Endothelial cell (in vitro differentiated cells): Measurements from ENCODE around the gene DENND1A. TPM values are rescaled to one million over a fixed set of nuclear protein-coding genes. Genes with fewer than 3 reads are reported as not detected.

Experiments used
- DNase-seq: peaks from one replicate; pipeline ENCODE4 v3.0.0; 2021; ENCODE audit warnings: low spot score
- H3K27ac Mint-ChIP-seq: one replicate; pipeline ENCODE4 v1.8.0; 2021; ENCODE audit warnings: mixed read lengths, inconsistent platforms; ENCODE audit not compliant: unreplicated experiment
- H3K27me3 Mint-ChIP-seq: one replicate; pipeline ENCODE4 v1.8.0; 2021; ENCODE audit warnings: mild to moderate bottlenecking, moderate library complexity, mixed read lengths, inconsistent platforms; ENCODE audit not compliant: unreplicated experiment
- H3K36me3 Mint-ChIP-seq: one replicate; pipeline ENCODE4 v1.8.0; 2021; ENCODE audit warnings: mild to moderate bottlenecking, low read depth, mixed read lengths, inconsistent platforms; ENCODE audit not compliant: unreplicated experiment
- H3K4me1 Mint-ChIP-seq: one replicate; pipeline ENCODE4 v1.8.0; 2021; ENCODE audit warnings: mild to moderate bottlenecking, mixed read lengths, inconsistent platforms; ENCODE audit not compliant: unreplicated experiment
- H3K4me3 Mint-ChIP-seq: one replicate; pipeline ENCODE4 v1.8.0; 2021; ENCODE audit warnings: mild to moderate bottlenecking, mixed read lengths, inconsistent platforms; ENCODE audit not compliant: unreplicated experiment
- H3K9me3 Mint-ChIP-seq: one replicate; pipeline ENCODE4 v1.8.0; 2021; ENCODE audit warnings: mixed read lengths, inconsistent platforms; ENCODE audit not compliant: unreplicated experiment
- CTCF ChIP-seq: fragments of 200-600 bp; sonication (generic); IDR thresholded peaks from one replicate; pipeline ENCODE4 v1.5.0; 2021; ENCODE audit warnings: antibody characterized with exemption; ENCODE audit not compliant: unreplicated experiment
- total RNA-seq: library from RNA; stranded (reverse); fragmentation: NEBNext Ultra II Directional; extraction: Animal tissue kit (Norgen Biotek cat#: 25700); gene quantifications from one replicate; pipeline ENCODE4 v1.2.1, GENCODE V29; 2021; ENCODE audit not compliant: unreplicated experiment

The DENND1A gene
- total RNA-seq, 1 donor from 2014 or later: 14.1 TPM

DNA sequence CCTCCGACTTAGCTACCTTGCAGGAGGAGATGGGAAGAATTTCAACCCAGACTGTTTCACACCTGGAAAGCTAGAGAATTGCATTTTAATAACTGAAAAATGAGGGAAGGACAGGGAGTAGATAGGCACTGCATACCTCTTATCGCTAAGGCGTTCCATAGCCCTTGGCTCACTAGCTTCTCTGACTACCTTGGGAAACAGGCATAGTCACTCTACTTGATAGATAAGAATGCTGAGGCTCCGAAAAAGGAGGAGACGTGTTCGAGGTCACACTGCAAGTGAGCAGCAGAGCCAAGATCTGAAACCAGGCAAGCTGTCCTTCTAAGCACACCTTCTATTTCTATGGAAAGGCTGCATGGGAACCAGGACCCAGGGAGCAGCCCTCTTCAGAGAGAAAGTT is 405.1 kb downstream of the DENND1A start:
- no peak overlapping the region for H3K4me3 Mint-ChIP-seq
- H3K27me3 Mint-ChIP-seq: no peaks in the 10 kb centered on the region
- DNase-seq: no peak
- TF ChIP-seq CTCF: no peak
- no peaks in the 10 kb centered on the region for H3K36me3 Mint-ChIP-seq
- no peaks in the 10 kb centered on the region for H3K9me3 Mint-ChIP-seq
- H3K4me1 Mint-ChIP-seq: no peaks in the 10 kb centered on the region
- H3K27ac Mint-ChIP-seq: no peak overlapping the region

DNA sequence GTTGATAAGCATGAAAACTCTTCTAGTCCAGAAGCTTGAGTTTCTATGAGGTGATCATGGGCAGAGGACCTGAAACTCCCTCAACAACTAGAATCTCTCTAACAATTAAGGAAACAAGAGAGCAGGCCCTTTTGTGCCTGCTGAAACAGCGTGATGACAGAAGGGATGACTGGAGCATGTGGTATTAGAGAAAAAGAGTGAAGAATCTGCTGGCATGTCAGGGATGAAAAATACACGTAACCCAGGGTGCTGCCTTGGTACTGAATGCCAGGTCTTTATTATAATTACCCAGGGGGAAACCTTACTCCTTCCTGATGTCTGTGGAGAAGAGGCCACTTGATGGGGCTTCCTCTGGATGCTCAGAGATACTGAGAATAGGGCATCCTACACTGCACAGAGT is 406.1 kb downstream of the DENND1A start:
- Mint-ChIP-seq H3K9me3 (no peaks in the 10 kb centered on the region), H3K27ac (no peak overlapping the region)

GRCh38 chr9:123523001-123523400 is 406.9 kb downstream of the DENND1A start:
- Mint-ChIP-seq H3K36me3 (no peaks in the 10 kb centered on the region), H3K9me3 (no peaks in the 10 kb centered on the region), H3K4me3 (no peak overlapping the region), H3K27me3 (no peaks in the 10 kb centered on the region), H3K4me1 (no peaks in the 10 kb centered on the region), H3K27ac (no peak overlapping the region)
- TF ChIP-seq CTCF: no peak
- DNase-seq: no peak

More for the DNA sequence above, 406.1 kb downstream of the DENND1A start:
- H3K4me1 Mint-ChIP-seq: no peaks in the 10 kb centered on the region
- DNase-seq: no peak
- H3K36me3 Mint-ChIP-seq: no peaks in the 10 kb centered on the region
- no peak for TF ChIP-seq CTCF
- no peak overlapping the region for H3K4me3 Mint-ChIP-seq
- H3K27me3 Mint-ChIP-seq: no peaks in the 10 kb centered on the region

- H3K27me3 Mint-ChIP-seq: no peaks in the 10 kb centered on the region
- no peaks in the 10 kb centered on the region for H3K4me1 Mint-ChIP-seq
- no peaks in the 10 kb centered on the region for H3K9me3 Mint-ChIP-seq
- H3K27ac Mint-ChIP-seq: no peak overlapping the region
- H3K36me3 Mint-ChIP-seq: no peaks in the 10 kb centered on the region
- DNase-seq: no peak
- TF ChIP-seq CTCF: no peak
- H3K4me3 Mint-ChIP-seq: no peak overlapping the region
Observed at GRCh38 chr9:123522251-123522650, 407.7 kb downstream of the DENND1A start.

DNA sequence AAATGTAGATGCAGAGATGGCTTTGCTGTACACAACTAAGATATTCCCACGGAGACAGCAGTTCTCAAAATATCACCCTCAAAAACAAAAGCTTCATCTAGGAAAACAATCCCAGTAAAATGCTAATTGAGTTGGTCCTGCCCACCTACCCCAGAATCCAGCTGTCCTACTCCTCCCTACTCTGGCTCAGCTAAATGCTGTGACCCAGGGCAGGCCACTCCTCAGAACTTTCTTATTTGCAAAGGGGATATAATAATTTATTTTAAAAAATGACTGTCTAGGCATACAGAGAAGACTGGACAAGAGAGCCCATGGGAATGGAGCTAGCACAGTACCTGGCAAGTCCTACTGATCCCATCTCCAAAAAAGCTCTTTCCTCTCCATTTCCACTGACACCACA is 411.6 kb downstream of the DENND1A start:
- no peak overlapping the region for H3K27ac Mint-ChIP-seq
- no peaks in the 10 kb centered on the region for H3K27me3 Mint-ChIP-seq
- no peak for TF ChIP-seq CTCF
- H3K36me3 Mint-ChIP-seq: no peaks in the 10 kb centered on the region
- no peak overlapping the region for H3K4me3 Mint-ChIP-seq
- no peak for DNase-seq
- no peaks in the 10 kb centered on the region for H3K9me3 Mint-ChIP-seq
- H3K4me1 Mint-ChIP-seq: no peaks in the 10 kb centered on the region
